AG09319 (cell line): Measurements from ENCODE around the gene LDB2.

Experiments
- DNase-seq: peaks from one replicate; pipeline ENCODE4 v3.0.0-alpha.2; 2010; ENCODE audit warnings: low read depth; ENCODE audit errors: extremely low read depth
- TF ChIP-seq, protein P1 (sequence below): IDR thresholded peaks from 2 replicates; pipeline ENCODE4 v1.5.1; 2011; ENCODE audit warnings: low read depth, mild to moderate bottlenecking, inconsistent platforms, low read length, moderate library complexity

The LDB2 gene

DNA sequence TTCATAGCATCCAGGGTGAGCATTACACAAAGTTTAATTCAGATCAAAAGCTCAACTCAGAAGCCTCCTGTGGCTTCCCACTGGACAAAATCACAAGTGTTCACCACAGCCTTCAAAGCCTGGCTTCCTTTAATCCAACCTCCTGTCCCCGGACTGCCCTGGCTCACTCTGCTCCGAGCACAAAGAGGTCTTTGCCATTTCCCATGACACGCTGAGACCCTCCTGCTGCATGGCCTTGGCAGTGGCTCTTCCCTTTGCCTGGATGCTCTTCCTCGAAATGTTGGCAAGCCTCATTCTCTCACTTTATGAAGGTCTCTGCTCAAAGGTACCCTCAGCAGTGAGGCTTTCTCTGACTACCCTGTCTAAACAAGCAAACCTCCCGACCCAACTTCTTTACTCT, 41.0 kb downstream of the LDB2 start:
- TF ChIP-seq, protein P1, sequence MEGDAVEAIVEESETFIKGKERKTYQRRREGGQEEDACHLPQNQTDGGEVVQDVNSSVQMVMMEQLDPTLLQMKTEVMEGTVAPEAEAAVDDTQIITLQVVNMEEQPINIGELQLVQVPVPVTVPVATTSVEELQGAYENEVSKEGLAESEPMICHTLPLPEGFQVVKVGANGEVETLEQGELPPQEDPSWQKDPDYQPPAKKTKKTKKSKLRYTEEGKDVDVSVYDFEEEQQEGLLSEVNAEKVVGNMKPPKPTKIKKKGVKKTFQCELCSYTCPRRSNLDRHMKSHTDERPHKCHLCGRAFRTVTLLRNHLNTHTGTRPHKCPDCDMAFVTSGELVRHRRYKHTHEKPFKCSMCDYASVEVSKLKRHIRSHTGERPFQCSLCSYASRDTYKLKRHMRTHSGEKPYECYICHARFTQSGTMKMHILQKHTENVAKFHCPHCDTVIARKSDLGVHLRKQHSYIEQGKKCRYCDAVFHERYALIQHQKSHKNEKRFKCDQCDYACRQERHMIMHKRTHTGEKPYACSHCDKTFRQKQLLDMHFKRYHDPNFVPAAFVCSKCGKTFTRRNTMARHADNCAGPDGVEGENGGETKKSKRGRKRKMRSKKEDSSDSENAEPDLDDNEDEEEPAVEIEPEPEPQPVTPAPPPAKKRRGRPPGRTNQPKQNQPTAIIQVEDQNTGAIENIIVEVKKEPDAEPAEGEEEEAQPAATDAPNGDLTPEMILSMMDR, result no peak

DNA sequence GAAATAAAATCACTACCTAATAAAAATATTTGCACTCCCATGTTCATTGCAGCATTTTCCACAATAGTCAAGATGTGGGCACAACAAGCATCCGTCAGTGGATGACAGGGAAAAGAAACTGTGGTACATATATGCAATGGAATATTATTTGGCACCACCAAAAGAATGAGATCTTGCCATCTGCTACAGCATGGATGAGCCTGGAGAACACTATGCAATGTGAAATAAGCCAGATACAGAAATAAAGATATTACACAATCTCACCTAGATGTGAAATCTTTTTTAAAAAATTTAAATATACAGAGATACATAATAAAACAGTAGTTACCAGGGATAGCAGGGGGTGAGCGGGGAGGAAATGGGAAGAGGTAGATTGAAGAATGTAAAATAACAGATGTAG, 44.8 kb downstream of the LDB2 start:
- TF ChIP-seq, protein P1, result no peak
- DNase-seq, result no peak

More for the DNA sequence above, 41.0 kb downstream of the LDB2 start:
- DNase-seq, result no peak

DNA sequence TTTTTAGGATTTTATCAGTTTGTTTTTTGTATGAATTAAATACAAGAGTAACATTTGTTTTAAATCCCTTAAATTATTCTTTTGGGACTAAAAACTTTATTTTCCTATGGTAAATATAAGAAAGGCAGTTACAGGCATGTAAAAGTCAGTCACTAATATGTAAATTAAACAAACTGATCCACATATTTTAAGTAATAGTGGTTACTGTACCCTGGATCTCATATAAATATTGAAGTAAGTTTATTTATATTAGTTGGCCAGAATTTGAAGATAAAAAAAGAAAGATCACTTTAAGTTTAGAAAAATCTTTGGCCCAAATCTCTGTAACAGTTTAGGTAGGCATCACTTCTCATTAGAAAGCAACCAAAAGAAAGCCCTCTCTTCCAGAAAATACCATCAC, 45.8 kb downstream of the LDB2 start:
- DNase-seq, result no peak
- TF ChIP-seq, protein P1, result no peak

DNA sequence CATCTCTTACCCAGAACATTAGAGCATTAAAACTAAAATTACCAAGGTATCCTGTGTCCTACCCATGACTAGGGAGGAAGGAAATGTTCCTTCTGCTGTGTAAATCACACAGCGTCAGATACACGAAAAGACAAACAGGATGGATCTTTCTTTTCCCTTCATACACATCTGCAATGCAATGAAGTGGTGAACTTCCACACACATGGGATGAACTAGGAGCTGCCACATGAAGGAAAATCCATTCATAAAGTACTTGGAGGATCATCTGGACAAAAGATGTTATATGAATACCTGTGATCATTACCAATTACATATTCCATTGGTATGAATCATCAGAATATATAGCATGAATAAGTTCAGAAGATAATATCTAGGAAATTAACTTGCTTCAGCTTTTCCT, 46.2 kb downstream of the LDB2 start:
- TF ChIP-seq, protein P1, result no peak
- no peak for DNase-seq

DNA sequence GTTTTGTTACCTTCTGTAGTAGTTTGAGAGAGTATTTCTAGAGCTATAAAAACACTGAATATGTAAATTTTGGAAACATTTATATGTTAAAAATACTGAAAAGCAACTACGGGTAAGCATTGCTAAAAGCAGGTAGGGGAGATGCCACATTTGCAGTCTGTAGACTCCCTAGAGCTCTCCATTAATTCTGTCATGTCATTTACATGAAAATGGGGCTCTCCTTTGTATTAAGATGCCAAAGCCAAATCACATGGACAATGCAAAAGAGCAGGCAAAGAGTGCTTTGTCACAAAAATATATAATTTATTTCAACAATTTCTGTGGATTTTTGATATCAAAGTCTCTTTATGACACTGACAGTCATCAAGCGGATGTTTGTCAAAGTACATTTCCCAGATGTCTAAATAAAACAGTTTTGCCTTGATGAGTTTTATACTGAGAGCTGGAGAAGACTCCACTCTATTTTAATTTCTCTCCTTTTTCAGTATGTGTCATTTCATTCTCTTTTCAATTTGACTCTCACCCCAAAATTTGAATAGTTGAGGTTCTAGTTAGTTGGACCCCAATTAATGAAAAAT, 51.8 kb downstream of the LDB2 start:
- TF ChIP-seq, protein P1, result no peak
- no peak for DNase-seq

DNA sequence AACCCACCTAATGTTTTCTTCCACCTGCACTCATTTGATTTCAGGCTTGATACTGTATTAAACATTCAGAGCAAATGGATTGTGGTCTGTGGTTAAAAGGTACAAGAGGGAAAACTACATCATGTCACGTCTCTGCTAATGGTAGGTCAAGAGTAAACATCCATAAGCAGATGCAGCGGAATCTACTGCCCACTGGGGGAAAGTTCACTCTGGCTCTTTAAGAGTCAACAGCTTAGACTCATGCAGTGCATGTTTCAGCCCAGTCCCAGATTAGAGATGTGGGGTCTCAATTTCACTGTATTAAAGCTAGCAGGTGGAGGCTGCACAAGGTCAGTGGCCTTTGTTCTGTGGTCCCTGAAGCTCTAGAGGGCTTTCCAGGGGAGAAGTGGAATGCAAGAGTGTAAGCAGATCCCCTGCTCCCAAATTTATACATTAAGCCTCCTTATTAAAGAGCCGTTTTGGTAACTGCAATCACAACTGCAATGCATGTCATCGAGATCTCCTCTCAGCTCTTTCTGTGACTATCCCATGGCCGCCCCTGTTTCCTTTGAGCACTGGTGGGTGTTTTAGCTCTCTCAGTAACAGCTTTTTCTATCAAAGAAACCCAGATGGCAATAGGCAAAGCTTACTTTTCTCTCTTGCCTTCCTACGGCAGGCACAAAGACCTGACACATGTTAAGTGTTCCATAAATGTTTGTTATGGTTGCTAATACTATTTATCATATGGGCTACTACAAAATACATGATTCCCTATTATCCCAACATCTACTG, 53.4 kb downstream of the LDB2 start:
- no peak for DNase-seq
- TF ChIP-seq, protein P1, result no peak

DNA sequence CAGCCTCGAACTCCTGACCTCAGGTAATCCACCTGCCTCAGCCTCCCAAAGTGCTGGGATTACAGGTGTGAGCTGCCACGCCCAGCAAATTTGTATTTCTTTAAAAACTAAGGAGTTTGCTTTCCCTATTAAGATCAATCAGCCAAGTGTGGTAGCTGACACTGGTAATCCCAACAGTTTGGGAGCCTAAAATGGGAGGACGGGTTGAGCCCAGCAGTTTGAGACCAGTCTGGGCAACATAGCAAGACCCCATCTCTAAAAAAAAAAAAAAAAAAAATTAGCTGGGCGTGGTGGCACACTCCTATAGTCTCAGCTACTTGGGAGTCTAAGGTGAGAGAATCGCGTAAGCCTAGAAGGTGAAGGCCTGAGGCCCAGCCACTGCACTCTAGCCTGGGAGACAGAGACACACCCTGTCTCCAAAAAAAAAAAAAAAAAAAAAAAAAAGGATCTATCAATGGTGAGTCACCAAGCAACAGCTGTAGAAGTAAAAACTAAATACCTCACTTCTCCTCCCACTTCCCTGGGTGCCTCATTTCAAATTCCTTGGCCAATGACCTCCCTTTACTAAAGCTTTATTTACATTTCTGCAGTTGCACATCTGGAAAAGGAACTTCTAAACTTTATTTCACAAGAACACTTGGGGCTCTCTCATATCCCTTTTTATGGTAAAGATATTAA, 54.5 kb downstream of the LDB2 start:
- DNase-seq, result peak; percentile 81
- TF ChIP-seq, protein P1, result no peak
